ENCODE measurements around the gene SLC5A11. TPM values are rescaled to one million over a fixed set of nuclear protein-coding genes. Genes with fewer than 3 reads are reported as not detected.

Gene SLC5A11
- total RNA-seq, 2 donors from 2014 or later: 0.31 to 2.8 TPM

DNA sequence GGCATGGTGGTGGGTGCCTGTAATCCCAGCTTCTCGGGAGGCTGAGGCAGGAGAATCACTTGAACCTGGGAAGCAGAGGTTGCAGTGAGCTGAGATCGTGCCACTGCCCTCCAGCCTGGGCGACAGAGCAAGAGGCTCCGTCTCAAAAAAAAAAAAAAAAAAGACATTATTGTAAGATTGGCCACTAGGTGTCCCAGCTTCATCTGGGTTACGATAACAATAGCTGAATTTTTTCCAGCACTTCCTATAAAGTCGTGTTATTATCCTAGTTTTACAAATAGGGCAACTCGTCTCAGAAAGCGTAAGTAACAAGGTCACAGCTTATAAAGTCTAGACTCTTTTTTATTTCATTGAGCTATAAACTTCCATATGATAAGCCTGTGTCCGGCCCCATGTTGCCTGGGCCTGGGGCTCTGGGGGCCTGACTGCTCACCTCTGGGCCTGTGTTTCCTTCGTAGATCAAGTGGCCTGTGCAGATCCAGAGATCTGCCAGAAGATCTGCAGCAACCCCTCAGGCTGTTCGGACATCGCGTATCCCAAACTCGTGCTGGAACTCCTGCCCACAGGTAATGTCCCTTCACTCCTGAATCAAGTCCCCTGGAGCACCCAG is 60.5 kb downstream of the SLC5A11 start:
- DNase-seq: no peak

DNA sequence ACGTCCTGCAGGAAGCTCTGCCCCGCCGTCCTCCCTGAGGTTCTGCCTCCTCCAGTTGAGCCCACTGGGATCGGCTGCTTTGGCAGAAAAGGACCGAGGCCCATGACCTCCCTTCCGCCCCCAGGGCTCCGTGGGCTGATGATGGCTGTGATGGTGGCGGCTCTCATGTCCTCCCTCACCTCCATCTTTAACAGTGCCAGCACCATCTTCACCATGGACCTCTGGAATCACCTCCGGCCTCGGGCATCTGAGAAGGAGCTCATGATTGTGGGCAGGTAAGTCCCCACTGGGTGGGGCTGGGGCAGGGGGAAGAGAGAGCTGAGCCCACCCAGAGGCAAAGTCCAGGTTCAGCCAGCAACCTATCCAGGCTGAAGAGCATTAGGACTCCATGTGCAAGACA is 61.1 kb downstream of the SLC5A11 start:
- intact Hi-C loops (cut with DNase I, micrococcal nuclease): no loop called here
- no peak for DNase-seq
- ATAC-seq: no peak

More for the DNA sequence above, 60.5 kb downstream of the SLC5A11 start:
- peak; percentile 67 for ATAC-seq
- intact Hi-C loops (cut with DNase I, micrococcal nuclease): no loop called here

DNA sequence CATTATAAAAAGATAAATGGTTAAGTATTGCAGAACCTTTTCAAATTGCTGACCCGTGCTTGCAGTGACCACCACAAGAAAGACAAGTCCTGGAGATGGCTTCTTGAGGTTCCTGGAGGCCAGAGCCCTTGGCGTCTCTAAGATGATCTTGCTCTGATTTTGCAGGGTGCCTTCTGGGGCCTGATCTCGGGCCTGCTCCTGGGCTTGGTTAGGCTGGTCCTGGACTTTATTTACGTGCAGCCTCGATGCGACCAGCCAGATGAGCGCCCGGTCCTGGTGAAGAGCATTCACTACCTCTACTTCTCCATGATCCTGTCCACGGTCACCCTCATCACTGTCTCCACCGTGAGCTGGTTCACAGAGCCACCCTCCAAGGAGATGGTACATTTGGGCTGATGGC is 63.0 kb downstream of the SLC5A11 start:
- ATAC-seq (no peak), DNase-seq (no peak)
- intact Hi-C loops (cut with DNase I, micrococcal nuclease): no loop called here

DNA sequence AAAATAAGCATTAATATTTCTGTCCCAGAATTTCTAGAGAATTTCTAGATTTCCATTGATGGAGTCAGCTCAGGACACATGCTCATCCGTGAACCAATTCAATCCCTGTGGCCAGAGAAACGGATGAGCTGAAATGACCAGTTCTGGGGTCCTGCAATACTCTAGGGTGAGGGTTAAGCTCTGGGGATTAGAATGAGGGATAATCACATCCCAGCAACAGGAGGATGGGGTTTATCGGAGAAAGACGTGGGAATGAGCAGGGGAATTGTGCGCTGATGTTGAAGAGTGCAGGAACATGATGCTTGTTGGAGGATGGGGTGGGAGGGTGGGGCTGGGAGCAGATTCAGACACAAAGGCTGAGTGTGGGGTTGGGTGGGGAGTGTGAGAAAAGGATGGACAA is 64.1 kb downstream of the SLC5A11 start:
- DNase-seq: no peak
- no peak for ATAC-seq
- intact Hi-C loops (cut with DNase I, micrococcal nuclease): no loop called here

DNA sequence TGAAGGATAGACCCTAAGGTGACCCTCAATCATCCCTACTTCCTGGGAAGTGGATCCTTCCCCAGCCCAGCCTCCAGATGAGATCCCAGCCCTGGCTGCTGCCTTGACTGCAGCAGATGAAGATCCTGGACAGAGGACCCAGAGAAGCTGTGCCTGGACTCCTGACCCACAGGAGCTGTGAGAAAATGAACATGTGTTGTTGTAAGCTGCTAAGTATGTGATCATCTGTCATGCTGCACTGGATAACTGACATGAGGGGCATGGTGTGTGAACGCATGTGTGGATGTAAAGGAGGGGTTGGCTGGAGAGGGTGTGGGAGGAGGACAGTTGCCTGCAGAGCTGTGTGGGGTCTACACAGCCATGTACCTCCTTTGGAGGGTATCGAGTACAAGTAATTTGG is 69.3 kb downstream of the SLC5A11 start:
- DNase-seq: no peak
- ATAC-seq: no peak
- intact Hi-C loops (cut with DNase I, micrococcal nuclease): no loop called here

DNA sequence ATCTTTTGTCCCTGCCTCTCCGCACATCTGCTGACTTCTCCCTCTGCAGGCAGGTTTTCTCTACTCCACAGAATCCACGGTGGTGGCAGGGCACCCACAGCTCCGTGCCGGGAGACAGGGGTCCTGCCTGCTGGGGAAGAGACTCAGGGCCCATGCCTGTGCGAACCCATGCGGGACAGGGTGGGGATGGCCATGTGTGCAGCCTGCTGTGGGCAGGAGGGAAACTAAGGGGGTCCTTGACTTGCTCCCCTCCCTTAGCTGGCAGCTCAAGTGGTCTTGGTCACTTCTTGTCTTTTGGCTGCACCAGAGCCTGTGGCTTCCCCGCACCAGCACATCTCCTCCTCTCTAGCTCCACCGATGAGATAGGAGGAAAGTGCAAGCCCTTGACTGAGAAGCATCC is 69.8 kb downstream of the SLC5A11 start:
- ATAC-seq (no peak), DNase-seq (no peak)
- intact Hi-C loops (cut with DNase I, micrococcal nuclease): no loop called here

DNA sequence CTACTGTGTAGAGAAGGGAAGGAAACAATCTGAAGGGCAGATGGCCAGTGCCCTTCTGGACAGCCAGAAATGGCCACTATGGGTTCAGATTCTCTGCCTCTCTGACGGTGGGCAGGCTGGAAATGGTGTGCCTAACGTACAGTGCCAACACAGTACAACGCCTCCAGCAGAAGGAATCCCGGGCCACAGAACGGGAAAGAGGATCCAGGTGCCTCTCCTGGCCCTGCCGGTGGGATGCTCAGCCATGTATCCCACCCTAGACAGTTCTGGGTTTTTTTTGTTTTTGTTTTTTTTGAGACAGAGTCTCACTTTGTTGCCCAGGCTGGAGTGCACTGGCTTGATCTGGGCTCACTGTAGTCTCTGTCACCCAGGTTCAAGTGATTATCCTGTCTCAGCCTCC is 71.5 kb downstream of the SLC5A11 start:
- DNase-seq: no peak
- intact Hi-C loops (cut with DNase I, micrococcal nuclease): no loop called here
- no peak for ATAC-seq

DNA sequence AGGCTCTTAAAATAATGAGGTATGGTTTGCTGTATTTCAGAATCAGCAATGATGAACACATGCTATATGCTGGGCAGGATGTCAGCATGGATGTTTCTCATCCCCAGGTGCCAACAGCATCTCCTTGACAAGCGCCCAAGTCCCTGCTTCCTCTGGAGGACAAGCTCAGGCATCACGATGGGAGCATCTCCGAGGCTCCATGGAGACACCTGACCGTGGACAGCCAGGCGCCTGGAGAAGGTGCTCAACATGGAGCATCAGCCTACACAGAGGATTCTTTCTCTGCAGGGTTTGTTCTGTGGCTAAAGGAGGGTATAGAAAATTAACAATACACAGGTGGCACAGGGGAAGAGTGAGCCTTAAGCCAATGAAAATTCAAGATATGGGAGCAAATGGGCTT is 72.1 kb downstream of the SLC5A11 start:
- ATAC-seq (no peak), DNase-seq (no peak)
- intact Hi-C loops (cut with DNase I, micrococcal nuclease): no loop called here

DNA sequence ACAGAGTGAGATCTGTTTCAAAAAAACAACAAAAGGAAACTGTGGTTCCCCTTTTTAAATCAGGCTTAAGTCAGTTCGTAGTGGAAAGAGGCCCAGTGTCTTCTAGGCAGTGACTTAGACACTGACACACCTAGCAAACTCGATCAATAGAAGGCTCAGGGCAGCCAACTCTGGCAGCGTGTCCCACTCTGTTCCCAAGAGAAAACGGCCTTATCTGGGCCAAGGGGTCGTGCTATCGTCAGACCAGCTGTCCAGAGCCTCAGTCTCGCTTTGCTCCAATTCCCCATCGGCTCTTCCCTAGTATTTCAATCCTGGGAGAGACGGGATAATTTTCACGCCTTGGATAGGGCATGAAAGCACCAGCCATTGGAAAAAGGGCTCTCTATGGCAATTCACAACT is 72.9 kb downstream of the SLC5A11 start:
- ATAC-seq: no peak
- DNase-seq: no peak
- intact Hi-C loops (cut with DNase I, micrococcal nuclease): no loop called here

DNA sequence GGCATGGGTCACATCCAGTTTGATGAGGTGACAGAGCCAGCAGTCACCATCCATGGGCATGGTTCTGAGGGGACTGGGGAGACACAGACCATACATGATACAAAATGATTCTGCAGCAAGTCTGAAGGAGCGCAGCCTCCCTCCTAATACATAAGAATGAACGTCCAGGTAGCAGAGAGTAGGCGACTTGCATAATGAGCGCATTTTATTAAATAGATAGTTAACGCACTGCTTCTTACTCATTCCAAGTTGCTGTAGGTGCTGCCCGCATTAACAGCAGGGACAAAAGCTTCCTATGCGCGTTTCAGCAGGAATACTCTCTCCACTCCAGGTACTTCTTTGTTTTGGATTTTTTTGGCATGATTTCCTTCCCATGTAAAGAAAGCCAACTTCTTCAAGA is 73.8 kb downstream of the SLC5A11 start:
- intact Hi-C loops (cut with DNase I, micrococcal nuclease): no loop called here
- ATAC-seq: no peak
- no peak for DNase-seq

DNA sequence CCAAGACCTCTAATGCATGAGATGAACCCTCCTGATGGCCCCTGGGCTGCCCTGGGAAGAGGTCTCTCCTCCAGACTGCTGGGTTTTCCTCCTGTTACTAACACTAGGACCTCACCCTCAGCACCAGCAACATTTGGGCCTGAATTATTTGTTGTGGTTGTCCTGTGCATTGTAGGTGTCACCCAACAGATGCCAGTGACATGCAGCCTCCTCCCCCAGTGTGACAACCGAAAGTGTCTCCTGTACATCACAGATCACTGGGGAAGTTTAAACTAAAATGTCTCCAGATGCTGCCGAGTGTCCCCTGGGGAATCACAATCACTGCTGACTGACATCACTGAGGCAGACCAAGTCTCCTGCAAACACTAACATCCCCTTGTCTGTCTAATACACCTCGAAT is 74.8 kb downstream of the SLC5A11 start:
- ATAC-seq: no peak
- intact Hi-C loops (cut with DNase I, micrococcal nuclease): no loop called here
- no peak for DNase-seq

DNA sequence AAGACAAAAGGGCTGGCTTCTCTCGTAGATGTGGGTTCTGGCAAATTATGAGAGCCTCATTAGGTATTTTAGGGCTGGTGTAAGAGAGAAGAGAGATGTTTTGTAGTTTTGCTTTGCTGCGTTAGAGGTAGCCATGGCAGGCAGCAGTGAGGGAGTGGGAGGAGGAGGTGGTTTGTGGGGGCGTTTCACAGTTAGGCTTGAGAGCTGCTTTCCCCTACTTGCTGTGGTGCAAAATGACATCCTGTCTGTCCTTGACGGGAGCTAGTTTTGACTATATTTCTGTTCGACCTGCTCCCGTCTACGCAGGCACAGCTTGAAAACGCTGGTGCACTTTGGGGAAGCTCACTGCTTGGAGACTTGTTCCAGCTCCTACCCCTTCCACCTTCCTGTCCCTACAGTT is 75.5 kb downstream of the SLC5A11 start:
- ATAC-seq: no peak
- intact Hi-C loops (cut with DNase I, micrococcal nuclease): no loop called here
- no peak for DNase-seq

DNA sequence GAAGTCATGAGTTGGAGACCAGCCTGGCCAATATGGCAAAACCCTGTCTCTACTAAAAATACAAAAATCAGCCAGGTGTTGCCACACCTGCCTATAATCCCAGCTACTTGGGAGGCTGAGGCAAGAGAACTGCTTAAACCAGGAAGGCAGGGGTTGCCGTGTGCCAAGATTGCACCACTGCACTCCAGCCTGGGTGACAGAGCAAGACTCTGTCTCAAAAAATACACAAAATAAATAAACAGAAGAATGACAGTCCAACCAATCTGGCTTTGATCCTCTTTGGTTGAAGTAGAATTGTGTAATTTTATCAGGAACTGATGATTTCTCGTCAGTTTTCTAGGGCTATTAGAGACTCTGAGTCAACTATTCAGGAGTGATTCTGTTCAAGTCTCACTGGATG is 79.4 kb downstream of the SLC5A11 start:
- no peak for ATAC-seq

DNA sequence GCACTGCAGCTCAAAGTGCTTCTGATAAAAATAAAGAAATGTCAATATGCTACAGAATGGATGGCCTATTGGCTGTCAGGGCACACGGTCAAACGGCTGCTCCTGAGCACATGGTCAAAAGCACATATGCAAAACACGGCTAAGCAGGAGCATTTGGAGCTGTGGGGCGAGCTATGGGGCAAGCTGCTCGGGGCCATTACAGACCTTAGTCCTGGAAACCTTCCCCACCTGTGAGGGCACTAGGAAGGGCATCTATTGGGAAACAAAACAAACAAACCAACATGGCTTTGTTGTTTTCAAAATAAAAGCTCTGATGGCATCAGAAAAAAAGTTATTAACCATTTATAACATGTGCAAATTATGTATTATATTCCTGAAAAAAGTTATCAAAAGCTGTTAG is 83.6 kb downstream of the SLC5A11 start:
- ATAC-seq (no peak), DNase-seq (no peak)
- intact Hi-C loops (cut with DNase I, micrococcal nuclease): no loop called here

More for the DNA sequence above, 79.4 kb downstream of the SLC5A11 start:
- intact Hi-C loops (cut with DNase I, micrococcal nuclease): no loop called here
- no peak for DNase-seq

DNA sequence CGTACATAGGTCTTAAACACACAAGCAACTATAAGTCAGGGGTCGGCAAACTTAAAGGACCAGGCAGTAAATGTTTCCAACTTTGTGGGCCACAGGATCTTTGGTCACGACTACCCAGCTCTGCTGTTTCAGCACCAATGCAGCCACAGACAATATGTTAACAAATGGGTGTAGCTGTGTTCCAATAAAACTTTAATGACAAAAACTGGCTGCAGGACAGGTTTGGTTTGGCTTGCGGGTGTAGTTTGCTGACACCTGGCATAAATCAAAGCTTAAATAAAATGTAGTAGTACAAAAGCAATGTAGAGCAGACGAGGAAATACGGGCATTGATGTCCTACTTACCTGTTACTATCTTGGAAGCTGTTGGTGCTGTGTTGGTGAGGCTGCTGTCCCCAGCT is 84.7 kb downstream of the SLC5A11 start:
- DNase-seq (no peak), ATAC-seq (peak; percentile 39)
- intact Hi-C loops (cut with DNase I, micrococcal nuclease): no loop called here

DNA sequence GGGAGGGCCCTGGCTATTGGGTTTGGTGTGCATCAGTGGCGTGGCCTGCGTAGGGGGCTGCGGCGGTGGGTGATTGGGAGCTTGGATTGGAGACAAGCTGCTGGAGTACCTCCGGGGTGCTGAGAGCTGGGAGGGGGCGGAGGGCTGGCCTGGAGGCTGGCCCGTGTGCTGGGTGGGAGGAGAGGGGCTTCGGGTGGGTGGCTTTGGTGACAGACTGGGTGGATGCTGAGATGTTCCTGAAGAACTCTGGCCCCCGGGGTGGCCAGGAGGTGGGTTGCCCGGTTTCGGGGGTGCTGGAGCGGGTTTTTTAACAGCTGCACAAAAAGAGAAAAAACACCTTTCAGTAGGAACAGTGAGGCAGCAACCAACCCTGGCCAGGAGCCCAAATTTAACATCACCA is 85.3 kb downstream of the SLC5A11 start:
- DNase-seq (no peak), ATAC-seq (no peak)
- intact Hi-C loops (cut with DNase I, micrococcal nuclease): no loop called here

DNA sequence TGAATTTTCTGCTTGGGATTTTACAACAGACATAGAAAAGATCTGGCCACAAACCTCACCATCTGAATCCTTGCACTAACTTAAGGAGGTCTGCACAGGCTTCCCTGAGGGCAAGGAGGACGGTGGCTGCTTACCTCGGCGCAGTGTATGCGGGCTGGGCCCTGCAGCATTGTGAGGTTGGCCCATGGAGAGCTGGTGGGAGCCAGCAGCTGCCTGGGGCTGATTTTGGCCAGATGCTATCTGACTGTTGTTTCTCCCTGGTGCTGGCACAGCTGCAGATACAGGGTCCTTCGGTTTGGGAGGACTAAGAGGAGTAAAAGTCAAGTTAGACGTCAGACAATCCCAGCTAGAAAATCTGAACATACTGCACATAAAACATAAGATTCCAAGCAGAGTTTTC is 89.6 kb downstream of the SLC5A11 start:
- DNase-seq (no peak), ATAC-seq (no peak)
- intact Hi-C loops (cut with DNase I, micrococcal nuclease): no loop called here

DNA sequence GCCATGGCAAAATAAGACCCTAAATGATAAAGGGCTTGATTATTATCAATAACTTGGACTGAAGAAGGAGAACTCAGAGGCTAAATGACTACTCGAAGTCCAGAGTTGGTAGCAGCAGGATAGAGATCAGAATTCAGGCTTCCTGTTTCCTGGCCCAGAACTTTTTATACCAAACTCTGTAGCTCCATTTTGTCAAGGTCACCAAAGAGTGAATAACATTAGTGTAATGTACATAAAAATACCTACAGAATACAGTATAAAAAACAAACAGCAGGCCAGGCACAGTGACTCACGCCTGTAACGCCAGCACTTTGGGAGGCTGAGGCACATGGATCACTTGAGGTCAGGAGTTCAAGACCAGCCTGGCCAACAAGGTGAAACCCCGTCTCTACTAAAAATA is 90.4 kb downstream of the SLC5A11 start:
- ATAC-seq (no peak), DNase-seq (no peak)

DNA sequence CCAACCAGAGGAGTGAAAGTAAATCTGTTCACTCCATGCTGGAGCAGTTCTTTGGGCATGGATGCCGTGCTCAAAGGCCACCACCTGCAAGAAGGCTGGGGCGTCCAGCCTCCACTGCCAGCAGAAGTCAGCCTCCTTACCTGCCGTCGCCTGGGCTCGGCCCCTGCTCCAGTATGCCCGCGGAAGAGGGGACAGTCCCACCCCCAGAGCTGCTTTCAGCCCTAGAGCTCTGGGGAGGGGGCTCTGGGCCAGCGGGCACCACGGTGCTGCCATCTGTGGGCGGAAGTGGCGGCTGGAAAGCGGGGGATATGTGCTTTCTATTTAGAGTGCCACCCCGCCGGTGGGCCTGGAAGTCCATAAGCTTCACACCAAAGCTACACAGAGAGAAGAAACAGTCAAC is 93.5 kb downstream of the SLC5A11 start:
- DNase-seq (no peak), ATAC-seq (no peak)
- intact Hi-C loops (cut with DNase I, micrococcal nuclease): no loop called here

More for the DNA sequence above, 90.4 kb downstream of the SLC5A11 start:
- intact Hi-C loops (cut with DNase I, micrococcal nuclease): no loop called here

DNA sequence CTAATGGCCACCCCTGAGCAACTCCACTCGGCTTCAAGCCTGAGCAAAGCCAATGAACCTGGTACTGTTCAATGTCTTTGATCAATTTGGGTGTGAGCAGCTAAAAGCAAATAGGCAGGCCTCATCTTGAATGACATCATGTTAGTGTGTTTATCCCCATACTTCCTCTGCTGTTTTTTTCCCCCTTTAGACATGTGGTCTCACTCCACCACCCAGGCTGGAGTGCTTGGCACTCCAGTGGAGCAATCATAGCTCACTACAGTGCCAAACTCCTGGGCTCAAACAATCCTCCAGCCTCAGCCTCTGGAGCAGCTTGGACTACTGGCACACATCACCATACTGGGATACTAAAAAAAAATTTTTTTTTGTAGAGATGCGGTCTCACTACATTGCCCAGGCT is 94.0 kb downstream of the SLC5A11 start:
- intact Hi-C loops (cut with DNase I, micrococcal nuclease): no loop called here
- no peak for DNase-seq
- no peak for ATAC-seq

DNA sequence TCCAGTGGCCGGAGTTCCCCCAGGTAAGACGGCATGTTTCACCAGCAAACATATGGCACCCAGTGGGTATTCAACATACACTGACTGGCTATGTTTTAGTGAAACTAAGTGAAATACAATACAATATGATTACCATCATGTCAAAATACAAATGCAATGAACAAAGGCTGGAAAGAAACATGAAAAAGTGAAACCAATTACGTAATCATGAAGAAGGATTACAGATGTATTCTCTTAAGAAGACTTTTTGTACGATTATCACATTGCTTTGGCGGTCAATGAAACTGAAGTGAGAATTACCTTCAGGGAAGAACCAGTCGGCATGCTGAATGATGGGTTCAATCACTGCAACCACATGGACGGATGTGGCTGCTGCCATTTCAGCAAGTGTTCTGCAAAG is 97.7 kb downstream of the SLC5A11 start:
- ATAC-seq (no peak), DNase-seq (no peak)
- intact Hi-C loops (cut with DNase I, micrococcal nuclease): no loop called here

DNA sequence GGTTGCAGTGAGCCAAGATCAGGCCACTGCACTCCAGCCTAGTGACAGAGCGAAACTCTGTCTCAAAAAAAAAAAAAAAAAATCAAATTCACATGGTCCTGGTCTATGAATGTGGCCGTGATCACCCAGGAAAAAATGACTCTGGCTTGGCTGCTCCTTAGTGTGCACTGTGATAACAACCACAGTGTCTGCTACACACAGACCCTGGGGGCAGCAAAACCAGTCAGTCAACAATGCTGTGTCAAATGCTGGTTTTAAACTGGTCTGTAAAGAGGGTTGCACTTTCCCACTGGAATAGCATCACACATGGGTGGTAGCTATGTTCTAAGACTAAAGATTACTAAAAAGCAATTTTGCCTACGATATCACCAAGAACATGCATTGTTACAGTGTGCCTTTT is 98.4 kb downstream of the SLC5A11 start:
- ATAC-seq (no peak), DNase-seq (no peak)
- intact Hi-C loops (cut with DNase I, micrococcal nuclease): no loop called here
